Measurements from ENCODE around the gene IL17RE.
"Not testable (repeated sequence)": the region's sequence is repeated elsewhere in the genome, so short reads cannot be mapped to it uniquely, and the experiment has no call there.

IL17RE gene

DNA sequence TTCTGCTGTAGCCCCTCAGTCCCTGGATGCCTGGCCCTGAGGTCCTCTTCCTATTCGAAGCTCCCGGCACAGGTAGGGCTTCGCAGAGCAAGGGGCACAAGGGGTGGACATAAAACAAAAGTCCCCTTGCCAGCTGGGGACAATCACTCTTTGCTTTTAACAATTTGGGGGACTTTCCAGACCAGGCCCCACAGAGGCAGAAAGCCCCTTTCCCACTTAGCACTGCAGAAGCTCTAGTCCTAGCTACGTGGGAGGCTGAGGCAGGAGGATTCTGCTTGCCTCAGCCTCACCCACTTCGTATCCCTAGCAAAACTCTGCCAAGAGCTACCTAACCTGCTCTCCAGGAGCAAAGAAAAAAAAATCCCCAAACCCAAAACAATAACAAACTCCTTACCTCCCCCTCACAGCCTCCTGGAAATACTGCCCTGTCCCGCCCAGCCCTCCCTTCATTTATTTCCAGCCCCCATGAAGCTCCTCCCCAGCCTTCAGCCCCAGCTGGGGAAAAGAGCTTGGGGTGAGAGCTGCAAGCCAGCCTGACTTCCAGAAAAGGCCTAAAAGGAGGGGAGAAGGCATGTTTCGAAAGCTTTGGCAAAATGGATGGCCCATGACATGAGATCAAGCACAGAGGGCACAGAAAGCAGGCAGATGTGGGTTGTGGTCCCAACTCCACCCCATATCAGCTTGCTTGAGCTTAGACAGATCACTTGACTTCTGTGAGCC lies 22.7 kb upstream of the IL17RE start, which contains the start of gene CIDEC:
Gene CIDEC, minus strand, starts transcription at position 424 of the 720 bp plus-strand sequence. CDS start 1,767 bp downstream, outside the sequence.
- no peak for DNase-seq

DNA sequence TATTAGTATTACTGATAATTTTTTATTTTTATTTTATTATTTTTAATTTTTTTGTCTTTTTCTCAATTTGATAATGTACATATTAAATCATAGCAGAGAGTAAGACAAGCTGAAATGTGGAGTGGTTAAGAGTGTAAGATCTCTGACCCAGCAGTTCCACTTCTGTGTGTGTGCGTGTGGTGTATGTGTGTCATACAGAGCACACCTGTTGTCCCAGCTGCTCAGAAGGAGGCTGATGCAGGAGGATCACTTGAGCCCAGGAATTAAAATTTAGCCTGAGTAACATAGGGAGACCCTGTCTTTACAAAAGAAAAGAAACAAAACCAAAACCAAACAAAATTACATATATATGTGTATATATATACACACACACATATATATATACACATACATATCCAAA lies 21.2 kb upstream of the IL17RE start:
- DNase-seq = no peak

DNA sequence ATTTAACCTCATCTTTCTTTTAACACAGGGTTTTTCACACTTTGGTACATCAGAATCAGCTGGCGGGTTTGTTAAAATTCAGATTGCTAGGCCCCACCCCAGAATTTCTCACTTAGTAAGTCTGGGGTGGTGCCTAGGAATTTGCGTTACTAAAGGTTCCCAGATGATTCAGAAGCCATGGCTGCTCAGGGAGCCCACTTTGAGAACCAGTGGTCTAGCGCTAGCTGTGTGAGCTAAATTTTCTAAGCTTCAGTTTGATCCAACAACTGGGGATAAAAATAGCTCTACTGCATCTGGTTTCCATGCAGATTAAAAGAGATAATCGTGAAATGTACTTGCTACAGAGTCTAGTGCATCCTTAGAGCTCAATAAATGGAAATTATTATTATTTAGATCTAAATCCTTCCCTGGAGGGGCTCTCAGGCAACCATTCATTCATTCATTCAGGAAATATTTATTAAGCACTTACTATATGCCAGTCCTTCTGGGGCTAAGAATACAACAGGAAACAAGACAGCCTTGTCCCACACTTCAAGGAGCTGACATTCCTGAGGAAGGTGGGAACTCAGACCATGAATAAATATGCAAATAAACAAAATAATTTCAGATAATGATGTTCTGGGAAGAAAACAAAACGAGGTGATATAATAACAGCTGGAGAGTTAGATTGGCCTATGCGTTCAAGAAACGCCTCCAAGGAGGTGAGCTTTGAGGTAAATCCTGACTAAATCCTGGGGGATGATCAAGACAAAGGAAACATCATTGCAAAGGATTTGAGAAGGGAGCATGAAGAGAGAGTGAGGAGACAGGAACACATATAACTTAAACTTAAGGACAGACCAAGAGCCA lies 18.7 kb upstream of the IL17RE start:
- no peak for DNase-seq

DNA sequence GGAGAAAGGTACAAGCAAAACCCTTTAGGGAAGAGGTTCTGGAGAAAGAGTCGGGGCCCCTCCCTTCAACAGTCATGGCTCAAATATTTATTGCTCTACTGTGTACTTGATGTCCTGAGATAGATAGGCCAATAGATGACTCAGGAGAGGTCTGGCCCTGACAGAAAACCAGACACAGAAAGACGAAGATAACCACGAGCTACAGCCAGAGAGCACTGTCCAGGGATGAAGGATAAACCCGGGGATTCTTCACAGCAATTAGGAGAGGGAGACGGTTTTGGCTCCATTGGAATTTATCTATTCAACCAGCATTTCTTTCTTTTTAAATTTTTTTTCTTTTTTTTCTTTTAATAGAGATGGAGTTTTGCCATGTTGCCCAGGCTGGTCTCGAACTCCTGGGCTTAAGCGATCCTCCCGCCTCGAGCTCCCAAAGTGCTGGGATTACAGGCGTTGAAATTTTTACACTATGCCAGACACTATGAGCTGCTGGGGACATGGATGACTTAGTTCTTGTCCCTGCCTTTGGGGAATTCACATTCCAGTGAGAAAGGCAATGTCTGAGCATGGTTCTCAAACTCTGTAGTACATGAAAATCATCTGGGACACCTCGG lies 18.0 kb upstream of the IL17RE start:
- DNase-seq = no peak

- no peak for DNase-seq
These were observed 16.3 kb upstream of the IL17RE start for GRCh38 chr3:9886328-9886727.

GRCh38 chr3:9887480-9887879 lies 15.2 kb upstream of the IL17RE start:
- no peak for DNase-seq

DNA sequence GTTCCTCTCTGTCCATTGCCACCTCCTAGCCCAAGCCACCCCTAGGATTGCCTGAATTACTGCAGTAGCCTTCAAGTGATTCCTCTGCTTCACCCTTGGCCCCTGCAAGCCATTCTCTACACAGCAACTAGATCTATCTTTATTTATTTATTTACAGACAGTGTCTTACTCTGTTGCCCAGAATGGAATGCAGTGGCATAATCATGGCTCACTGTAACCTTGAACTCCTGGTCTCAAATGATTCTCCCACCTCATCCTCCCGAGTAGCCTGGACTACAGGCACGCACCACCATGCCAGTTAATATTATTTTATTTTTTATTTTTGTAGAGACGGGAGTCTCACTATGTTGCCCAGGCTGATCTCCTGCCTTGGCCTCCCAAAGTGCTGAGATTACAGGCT lies 14.1 kb upstream of the IL17RE start:
- DNase-seq = no peak

DNA sequence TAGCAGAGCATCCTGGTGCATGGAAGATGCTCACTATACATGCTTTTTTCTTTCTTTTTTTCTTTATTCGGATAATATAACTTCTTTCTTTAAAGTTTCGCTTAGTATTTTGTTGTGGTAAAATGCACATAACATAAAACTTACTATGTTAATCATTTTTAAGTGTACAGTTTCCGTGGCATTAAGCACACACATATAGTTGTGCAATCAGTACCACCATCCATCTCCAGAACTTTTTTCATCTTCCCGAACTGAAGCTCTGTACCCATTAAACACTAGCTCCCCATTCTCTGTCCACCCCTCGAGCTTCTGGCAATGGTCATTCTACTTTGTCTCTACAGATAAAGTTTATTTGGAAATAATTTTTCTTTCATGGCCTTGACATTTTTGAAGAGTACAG lies 13.2 kb upstream of the IL17RE start:
- DNase-seq = no peak

DNA sequence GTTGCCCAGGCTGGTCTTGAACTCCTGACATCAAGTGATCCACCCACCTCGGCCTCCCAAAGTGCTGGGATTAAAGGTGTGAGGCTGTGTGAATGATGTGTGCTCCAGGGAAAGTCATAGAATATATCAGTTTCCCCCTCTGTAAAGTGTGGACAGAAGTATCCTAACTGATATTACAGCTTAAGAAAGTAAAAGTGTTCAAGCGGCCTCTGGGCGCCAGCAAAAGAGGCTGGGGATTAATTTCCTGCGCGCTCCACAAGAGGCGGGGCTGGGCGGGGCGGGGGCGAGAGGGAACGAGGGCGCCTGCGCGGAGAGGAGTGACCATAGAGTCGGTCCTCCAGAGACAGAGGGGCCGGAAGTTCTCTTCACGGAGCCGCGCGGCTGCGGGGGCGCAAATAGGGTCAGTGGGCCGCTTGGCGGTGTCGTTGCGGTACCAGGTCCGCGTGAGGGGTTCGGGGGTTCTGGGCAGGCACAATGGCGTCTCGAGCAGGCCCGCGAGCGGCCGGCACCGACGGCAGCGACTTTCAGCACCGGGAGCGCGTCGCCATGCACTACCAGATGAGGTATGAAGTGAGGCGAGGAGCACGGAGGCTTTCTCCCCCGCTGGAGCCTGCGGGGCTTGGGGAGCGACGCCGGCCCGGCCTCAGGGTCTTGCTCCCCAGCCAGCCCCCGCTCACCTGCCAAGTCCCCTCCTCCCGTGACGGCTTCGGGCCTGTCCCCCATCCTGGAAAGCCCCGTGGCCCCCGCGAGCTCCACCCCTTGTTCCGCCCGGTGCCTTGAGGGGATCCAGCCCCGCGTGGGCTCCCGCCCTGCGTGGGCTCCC lies 12.2 kb upstream of the IL17RE start, which contains the start of gene JAGN1:
Gene JAGN1, plus strand, starts transcription at position 362 of the 823 bp plus-strand sequence. Its CDS starts 113 bp downstream, at position 475.
- peak; percentile 49 to 93 (median 85) for DNase-seq

DNA sequence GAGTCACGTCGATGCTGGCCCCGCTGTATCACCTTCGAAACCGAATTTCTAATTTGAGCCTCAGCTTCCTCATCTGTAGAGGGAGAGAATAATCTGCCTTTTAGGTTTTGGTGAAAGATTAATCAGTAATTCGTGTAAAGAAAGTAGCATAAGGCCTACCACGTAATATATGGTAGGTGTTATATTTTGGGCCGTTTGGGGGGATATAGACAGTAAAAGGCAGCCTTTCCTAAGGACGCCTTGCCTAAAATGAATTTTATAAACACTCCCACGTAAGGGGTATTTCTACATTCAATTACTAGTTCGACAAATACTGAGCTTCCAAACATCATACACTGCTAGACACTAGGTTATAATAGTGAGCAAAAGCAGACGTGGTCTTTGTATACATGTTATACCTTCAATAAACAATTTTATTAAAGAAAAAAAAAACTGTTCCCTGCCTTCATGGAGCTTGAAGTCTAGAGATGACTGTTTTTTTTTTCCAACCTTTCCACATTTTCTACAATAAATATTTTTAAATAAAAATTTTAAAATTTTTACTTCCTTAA lies 11.5 kb upstream of the IL17RE start:
- DNase-seq = no peak

GRCh38 chr3:9893739-9894138 lies 8.9 kb upstream of the IL17RE start:
- no peak for DNase-seq

GRCh38 chr3:9895715-9896114 lies 6.9 kb upstream of the IL17RE start:
- DNase-seq = not testable (repeated sequence)

GRCh38 chr3:9896755-9897407 lies 5.8 kb upstream of the IL17RE start:
- not testable (repeated sequence) for DNase-seq

GRCh38 chr3:9897408-9898372 lies 5.0 kb upstream of the IL17RE start:
- no peak for DNase-seq

GRCh38 chr3:9898467-9899241 lies 4.0 kb upstream of the IL17RE start:
- no peak for DNase-seq

DNA sequence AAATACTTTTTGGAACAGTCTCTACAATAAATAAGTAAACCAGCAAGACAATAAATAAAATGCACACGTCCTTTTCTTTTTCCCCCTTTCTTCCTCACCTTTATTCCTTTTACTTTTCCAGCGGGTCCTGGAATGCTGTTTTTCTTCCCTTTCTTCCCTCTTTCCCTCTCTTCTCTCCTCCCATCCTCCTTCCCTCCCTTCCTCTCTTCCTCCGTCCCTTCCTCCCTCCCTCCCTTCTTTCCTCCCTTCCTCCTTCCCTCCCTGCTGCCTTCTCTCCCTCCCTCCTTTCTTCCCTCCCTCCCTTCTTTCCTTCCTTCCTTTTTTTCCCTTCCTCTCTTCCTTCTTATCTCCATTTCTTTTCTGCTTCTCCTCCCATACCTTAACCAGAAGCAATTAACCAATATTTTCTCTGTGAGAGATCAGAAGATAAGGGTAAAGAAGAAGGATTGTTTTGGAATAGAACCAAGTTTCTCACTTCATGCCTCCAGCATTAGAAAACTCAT lies 3.3 kb upstream of the IL17RE start:
- DNase-seq = no peak

DNA sequence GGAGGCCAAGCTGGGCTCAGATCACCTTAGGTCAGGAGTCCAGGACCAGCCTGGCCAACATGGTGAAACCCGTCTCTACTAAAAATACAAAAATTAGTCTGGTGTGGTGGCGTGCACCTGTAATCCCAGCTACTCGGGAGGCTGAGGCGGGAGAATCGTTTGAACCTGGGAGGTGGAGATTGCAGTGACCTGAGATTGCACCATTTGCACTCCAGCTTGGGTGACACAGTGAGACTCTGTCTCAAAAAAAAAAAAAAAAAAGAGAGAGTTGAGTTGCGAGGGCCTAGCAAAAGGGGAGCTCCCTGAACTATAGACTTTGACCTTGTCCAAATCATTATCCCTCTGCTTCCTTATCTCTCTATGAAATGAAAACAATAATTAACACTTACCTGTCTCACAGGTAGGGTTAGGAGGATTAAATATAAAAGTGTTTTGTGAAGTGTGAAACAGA lies 1.7 kb upstream of the IL17RE start:
- not testable (repeated sequence) for DNase-seq

DNA sequence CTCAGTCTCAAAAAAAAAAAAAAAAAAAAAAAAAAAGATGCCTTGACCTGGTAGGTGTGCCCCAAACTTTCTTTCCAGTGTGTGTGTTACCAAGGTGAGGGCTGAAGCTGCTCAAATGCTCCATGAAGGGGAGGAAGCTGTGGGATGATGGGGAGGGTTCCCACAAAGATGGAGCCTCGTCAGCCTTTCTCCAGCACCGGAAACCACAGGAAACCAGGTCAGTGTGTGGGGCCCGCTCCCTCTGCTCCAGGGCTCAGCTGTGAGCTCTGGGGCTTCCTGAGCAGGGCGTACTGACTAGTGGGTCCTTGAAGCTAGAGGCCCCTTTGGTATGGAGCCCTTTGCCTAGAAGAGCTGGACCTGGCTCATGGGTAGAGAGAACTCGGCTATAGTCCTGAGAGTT lies 681 bp upstream of the IL17RE start:
- DNase-seq = no peak

Data from hypothalamus (tissue), 51 donors.